Caco-2 (cell line): ENCODE data around the gene ADGRF1. TPM values are rescaled to one million over a fixed set of nuclear protein-coding genes. Genes with fewer than 3 reads are reported as not detected.

Source experiments
- BruUV-seq: library from RNA; stranded (reverse); fragments of 400-500 nt; replicated peaks from 2 replicates; lab custom pipeline; 2021; lab: Mats Ljungman, UMichigan
- CTCF ChIA-PET: fragments of 300-600 bp; sonication (Branson Sonifier 250); formaldehyde crosslinking; loops from one replicate; lab custom pipeline; 2022; ENCODE audit warnings: antibody characterized with exemption; lab: Charles Lee
- POLR2A ChIA-PET: fragments of 300-600 bp; sonication (Branson Sonifier 250); formaldehyde crosslinking; loops from one replicate; lab custom pipeline; 2022; ENCODE audit warnings: antibody characterized with exemption; lab: Charles Lee
- DNase-seq, 2 experiments: peaks; one replicate each; pipeline versions ENCODE4 v3.0.0 to v3.0.0-alpha.2; 2020 to 2022
- H3K27me3 ChIP-seq: replicated peaks from 2 replicates; pipeline ENCODE4 v1.6.0; 2011; ENCODE audit warnings: low read length; ENCODE audit not compliant: control insufficient read depth, insufficient read depth
- H3K36me3 ChIP-seq: 2 replicates; pipeline ENCODE4 v1.5.1; 2011; ENCODE audit warnings: low read length; ENCODE audit not compliant: control insufficient read depth, insufficient read depth
- H3K4me1 ChIP-seq: fragments of 250-450 bp; sonication (Bioruptor Pico); 2 replicates; pipeline ENCODE4 v1.5.1; 2020; ENCODE audit warnings: mild to moderate bottlenecking
- H3K4me3 ChIP-seq: 2 replicates; pipeline ENCODE4 v1.5.1; 2011; ENCODE audit warnings: low read depth, mild to moderate bottlenecking, control low read depth, low read length
- H3K9me3 ChIP-seq: fragments of 250-450 bp; sonication (Bioruptor Pico); 2 replicates; pipeline ENCODE4 v1.5.1; 2020; ENCODE audit warnings: mild to moderate bottlenecking, moderate library complexity
- H3K27ac Mint-ChIP-seq: one replicate; pipeline ENCODE4 v1.8.0; 2022; ENCODE audit warnings: mixed read lengths; ENCODE audit not compliant: unreplicated experiment
- H3K27me3 Mint-ChIP-seq: one replicate; pipeline ENCODE4 v1.8.0; 2022; ENCODE audit warnings: mixed read lengths; ENCODE audit not compliant: insufficient read depth, unreplicated experiment
- H3K36me3 Mint-ChIP-seq: one replicate; pipeline ENCODE4 v1.8.0; 2022; ENCODE audit warnings: mild to moderate bottlenecking, mixed read lengths; ENCODE audit not compliant: insufficient read depth, unreplicated experiment
- H3K4me1 Mint-ChIP-seq: one replicate; pipeline ENCODE4 v1.8.0; 2022; ENCODE audit warnings: low read depth, mixed read lengths; ENCODE audit not compliant: unreplicated experiment
- H3K4me3 Mint-ChIP-seq: one replicate; pipeline ENCODE4 v1.8.0; 2022; ENCODE audit warnings: mild to moderate bottlenecking, moderate library complexity, mixed read lengths; ENCODE audit not compliant: unreplicated experiment
- H3K9me3 Mint-ChIP-seq: one replicate; pipeline ENCODE4 v1.8.0; 2022; ENCODE audit warnings: mixed read lengths; ENCODE audit not compliant: unreplicated experiment
- intact Hi-C: fragments of 100-400 bp; cut with micrococcal nuclease; formaldehyde crosslinking; loops from one replicate; pipeline ENCODE4 v1.10.0; 2022; ENCODE audit not compliant: unreplicated experiment
- total RNA-seq: library from RNA; stranded (reverse); gene quantifications from 2 replicates; pipeline ENCODE4 v1.2.3, GENCODE V29; 2022
- TF ChIP-seq, protein P1 (sequence below), 2 experiments: fragments of 200-600 bp in 1 of 2; IDR thresholded peaks; 1 replicate in 1 of 2; 2 replicates in 1 of 2; pipeline versions ENCODE4 v1.5.1 to v1.8.0; 2011 to 2022; ENCODE audit warnings: antibody characterized with exemption in 1 of 2, control low read depth in 1 of 2, inconsistent platforms in 1 of 2, low read depth in 1 of 2, low read length in 1 of 2, mild to moderate bottlenecking in 1 of 2, moderate library complexity in 1 of 2; ENCODE audit not compliant: insufficient read depth in 1 of 2, severe bottlenecking in 1 of 2, unreplicated experiment in 1 of 2

ADGRF1 gene
- total RNA-seq, 1 experiment from 2014 or later = 0.52 TPM

DNA sequence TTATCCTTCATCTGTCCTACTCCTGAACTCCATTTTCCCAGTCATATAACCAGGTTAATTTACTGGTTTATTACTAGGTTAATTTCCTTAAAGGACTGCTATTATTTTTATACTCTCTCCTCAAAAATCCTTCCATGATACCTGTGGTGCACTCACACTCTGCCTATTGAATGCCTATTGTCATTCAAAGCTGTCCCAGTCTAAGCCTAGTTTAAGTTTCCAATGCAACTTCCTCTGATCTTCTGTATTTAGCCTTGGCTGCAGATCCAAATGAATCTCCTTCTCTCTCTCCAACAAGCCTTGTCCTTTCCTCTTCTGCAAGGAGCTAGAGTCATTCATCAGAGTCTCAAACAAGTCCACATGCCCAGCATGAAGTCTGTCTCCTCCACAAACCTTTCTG lies 79.1 kb downstream of the ADGRF1 start:
- H3K4me1 Mint-ChIP-seq = no peaks in the 10 kb centered on the region
- no TSS peak for BruUV-seq

DNA sequence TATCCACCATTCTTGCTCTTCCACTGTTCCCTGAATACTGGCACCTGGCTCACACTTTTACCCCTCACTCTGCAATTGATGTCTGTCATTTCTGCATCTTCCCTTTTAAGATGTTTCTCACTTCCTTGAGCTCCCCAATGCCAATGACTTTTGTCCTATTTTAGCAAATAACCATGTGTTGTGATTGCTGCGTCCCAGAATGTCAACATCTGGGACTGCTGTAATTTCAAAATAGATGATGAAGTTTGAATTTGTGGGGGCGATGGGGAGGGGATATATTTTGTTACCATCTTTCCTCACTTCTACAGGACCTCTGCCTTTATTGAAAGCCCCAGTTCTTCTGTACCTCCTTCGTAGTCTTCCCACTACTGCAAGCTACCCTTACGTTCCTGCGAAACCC lies 80.4 kb downstream of the ADGRF1 start:
- H3K27me3 Mint-ChIP-seq = peaks cover 4% of the 10 kb centered on the region
- DNase-seq = no peak
- ChIA-PET POLR2A (no interaction called here), CTCF (no interaction called here)
- H3K27me3 ChIP-seq = no peaks in the 10 kb centered on the region
- H3K9me3 ChIP-seq = no peaks in the 10 kb centered on the region
- no peak overlapping the region for H3K27ac Mint-ChIP-seq
- H3K4me3 Mint-ChIP-seq = no peak overlapping the region
- H3K36me3 ChIP-seq = no peaks in the 10 kb centered on the region
- no peaks in the 10 kb centered on the region for H3K36me3 Mint-ChIP-seq
- H3K4me3 ChIP-seq = no peak overlapping the region
- BruUV-seq = no TSS peak
- intact Hi-C loops = no loop called here
- peaks cover 23% of the 10 kb centered on the region for H3K4me1 ChIP-seq
- no peaks in the 10 kb centered on the region for H3K9me3 Mint-ChIP-seq
- TF ChIP-seq, protein P1, sequence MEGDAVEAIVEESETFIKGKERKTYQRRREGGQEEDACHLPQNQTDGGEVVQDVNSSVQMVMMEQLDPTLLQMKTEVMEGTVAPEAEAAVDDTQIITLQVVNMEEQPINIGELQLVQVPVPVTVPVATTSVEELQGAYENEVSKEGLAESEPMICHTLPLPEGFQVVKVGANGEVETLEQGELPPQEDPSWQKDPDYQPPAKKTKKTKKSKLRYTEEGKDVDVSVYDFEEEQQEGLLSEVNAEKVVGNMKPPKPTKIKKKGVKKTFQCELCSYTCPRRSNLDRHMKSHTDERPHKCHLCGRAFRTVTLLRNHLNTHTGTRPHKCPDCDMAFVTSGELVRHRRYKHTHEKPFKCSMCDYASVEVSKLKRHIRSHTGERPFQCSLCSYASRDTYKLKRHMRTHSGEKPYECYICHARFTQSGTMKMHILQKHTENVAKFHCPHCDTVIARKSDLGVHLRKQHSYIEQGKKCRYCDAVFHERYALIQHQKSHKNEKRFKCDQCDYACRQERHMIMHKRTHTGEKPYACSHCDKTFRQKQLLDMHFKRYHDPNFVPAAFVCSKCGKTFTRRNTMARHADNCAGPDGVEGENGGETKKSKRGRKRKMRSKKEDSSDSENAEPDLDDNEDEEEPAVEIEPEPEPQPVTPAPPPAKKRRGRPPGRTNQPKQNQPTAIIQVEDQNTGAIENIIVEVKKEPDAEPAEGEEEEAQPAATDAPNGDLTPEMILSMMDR (IDR thresholded peaks at IDR 0.05; ENCODE audit: insufficient read depth in 1 of 2, low read depth in 1 of 2, low read length in 1 of 2, severe bottlenecking in 1 of 2, unreplicated experiment in 1 of 2) = no peak
- H3K4me1 Mint-ChIP-seq = no peaks in the 10 kb centered on the region

More for the DNA sequence above, 79.1 kb downstream of the ADGRF1 start:
- no peak overlapping the region for H3K4me3 ChIP-seq
- DNase-seq = no peak
- H3K27me3 Mint-ChIP-seq = peaks cover 4% of the 10 kb centered on the region
- ChIA-PET CTCF (no interaction called here), POLR2A (no interaction called here)
- H3K27me3 ChIP-seq = no peaks in the 10 kb centered on the region
- no peaks in the 10 kb centered on the region for H3K9me3 Mint-ChIP-seq
- H3K36me3 ChIP-seq = no peaks in the 10 kb centered on the region
- TF ChIP-seq, protein P1 (IDR thresholded peaks at IDR 0.05; ENCODE audit: insufficient read depth in 1 of 2, low read depth in 1 of 2, low read length in 1 of 2, severe bottlenecking in 1 of 2, unreplicated experiment in 1 of 2) = no peak
- H3K36me3 Mint-ChIP-seq = no peaks in the 10 kb centered on the region
- peaks cover 23% of the 10 kb centered on the region for H3K4me1 ChIP-seq
- intact Hi-C loops = no loop called here
- H3K9me3 ChIP-seq = no peaks in the 10 kb centered on the region
- no peak overlapping the region for H3K4me3 Mint-ChIP-seq
- H3K27ac Mint-ChIP-seq = no peak overlapping the region

DNA sequence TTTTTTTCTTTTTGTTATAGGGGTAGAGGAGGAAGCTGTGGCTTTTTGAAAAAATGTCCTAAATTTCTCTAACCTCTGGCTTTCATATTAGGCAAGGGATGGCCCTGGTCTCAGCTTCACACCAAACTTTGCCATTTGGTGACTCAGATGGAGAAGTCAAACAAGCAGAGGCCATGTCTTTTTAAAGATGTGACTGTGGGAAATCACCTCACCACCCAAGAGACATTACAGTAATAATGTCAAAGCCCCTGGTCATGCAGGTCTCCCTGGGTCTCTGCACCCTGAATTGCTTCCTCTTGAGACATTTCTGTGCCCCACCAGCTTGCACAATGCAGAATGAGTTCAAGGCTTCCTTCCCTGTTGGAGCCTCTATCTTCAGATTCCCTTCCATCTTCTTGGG lies 80.9 kb downstream of the ADGRF1 start:
- TF ChIP-seq, protein P1 (IDR thresholded peaks at IDR 0.05; ENCODE audit: insufficient read depth in 1 of 2, low read depth in 1 of 2, low read length in 1 of 2, severe bottlenecking in 1 of 2, unreplicated experiment in 1 of 2) = no peak
- peaks cover 4% of the 10 kb centered on the region for H3K27me3 Mint-ChIP-seq
- no peaks in the 10 kb centered on the region for H3K9me3 ChIP-seq
- H3K4me1 Mint-ChIP-seq = no peaks in the 10 kb centered on the region
- H3K27ac Mint-ChIP-seq = no peak overlapping the region
- DNase-seq = no peak
- H3K4me1 ChIP-seq = peaks cover 23% of the 10 kb centered on the region
- H3K27me3 ChIP-seq = no peaks in the 10 kb centered on the region
- H3K4me3 ChIP-seq = no peak overlapping the region
- ChIA-PET CTCF (no interaction called here), POLR2A (no interaction called here)
- intact Hi-C loops = no loop called here
- no peaks in the 10 kb centered on the region for H3K36me3 ChIP-seq
- H3K36me3 Mint-ChIP-seq = no peaks in the 10 kb centered on the region
- no peaks in the 10 kb centered on the region for H3K9me3 Mint-ChIP-seq
- BruUV-seq = no TSS peak
- H3K4me3 Mint-ChIP-seq = no peak overlapping the region
